GM23338 (cell line): ENCODE results near the gene AGAP1. TPM values are rescaled to one million over a fixed set of nuclear protein-coding genes. Genes with fewer than 3 reads are reported as not detected.
A peak's percentile ranks its signal among the peaks of the same experiment; 100 is the strongest.

Experiments
- ATAC-seq: fragments of 200-7000 bp; cut with Tn5 transposase; 3 replicates; pipeline ENCODE4 v1.9.1; 2020
- DNase-seq: peaks from one replicate; pipeline ENCODE4 v3.0.0-alpha.2; 2015; ENCODE audit warnings: low spot score
- H2AFZ ChIP-seq: fragments of 200-600 bp; sonication (generic); 2 replicates; pipeline ENCODE4 v1.8.0; 2016; ENCODE audit warnings: antibody characterized with exemption, mild to moderate bottlenecking, moderate library complexity
- H3F3A ChIP-seq: fragments of 200-600 bp; sonication (generic); replicated peaks from 2 replicates; pipeline ENCODE4 v1.8.0; 2017; ENCODE audit warnings: antibody characterized with exemption, mixed run types, low read depth
- H3K27ac ChIP-seq: fragments of 200-600 bp; sonication (generic); 2 replicates; pipeline ENCODE4 v1.6.1; 2016; ENCODE audit warnings: low read depth
- H3K27me3 ChIP-seq: fragments of 200-600 bp; sonication (generic); 2 replicates; pipeline ENCODE4 v1.8.0; 2016; ENCODE audit warnings: mild to moderate bottlenecking, mixed run types, moderate library complexity; ENCODE audit not compliant: insufficient read depth
- H3K36me3 ChIP-seq: fragments of 200-600 bp; sonication (generic); 2 replicates; pipeline ENCODE4 v1.8.0; 2016; ENCODE audit warnings: mild to moderate bottlenecking; ENCODE audit not compliant: insufficient read depth
- H3K4me1 ChIP-seq: fragments of 200-600 bp; sonication (generic); 2 replicates; pipeline ENCODE4 v1.8.0; 2016; ENCODE audit warnings: mild to moderate bottlenecking, moderate library complexity; ENCODE audit not compliant: insufficient read depth
- H3K4me2 ChIP-seq: fragments of 200-600 bp; sonication (generic); 2 replicates; pipeline ENCODE4 v1.7.1; 2017; ENCODE audit warnings: mixed run types
- H3K4me3 ChIP-seq: fragments of 200-600 bp; sonication (generic); 2 replicates; pipeline ENCODE4 v1.6.1; 2016; ENCODE audit warnings: mixed run types
- H3K79me2 ChIP-seq: fragments of 200-600 bp; sonication (generic); replicated peaks from 2 replicates; pipeline ENCODE4 v1.8.0; 2017; ENCODE audit warnings: mild to moderate bottlenecking; ENCODE audit not compliant: insufficient read depth
- H3K9me2 ChIP-seq: fragments of 200-600 bp; sonication (generic); 2 replicates; pipeline ENCODE4 v1.8.0; 2017; ENCODE audit not compliant: insufficient read depth
- H4K20me1 ChIP-seq: fragments of 200-600 bp; sonication (generic); replicated peaks from 2 replicates; pipeline ENCODE4 v1.8.0; 2017; ENCODE audit warnings: mild to moderate bottlenecking; ENCODE audit not compliant: insufficient read depth
- H3K27ac Mint-ChIP-seq: 2 replicates; pipeline ENCODE4 v1.8.0; 2020; ENCODE audit warnings: inconsistent platforms, mild to moderate bottlenecking, moderate library complexity, mixed read lengths
- H3K27me3 Mint-ChIP-seq: 3 replicates; pipeline ENCODE4 v1.8.0; 2022; ENCODE audit warnings: low read depth, mild to moderate bottlenecking, moderate library complexity, mixed read lengths, inconsistent platforms; ENCODE audit not compliant: insufficient read depth, poor library complexity
- H3K36me3 Mint-ChIP-seq: 3 replicates; pipeline ENCODE4 v1.8.0; 2021; ENCODE audit warnings: low read depth, mild to moderate bottlenecking, inconsistent platforms, moderate library complexity, mixed read lengths
- H3K4me1 Mint-ChIP-seq: 3 replicates; pipeline ENCODE4 v1.8.0; 2020; ENCODE audit warnings: mild to moderate bottlenecking, inconsistent platforms, mixed read lengths
- H3K4me3 Mint-ChIP-seq: 3 replicates; pipeline ENCODE4 v1.8.0; 2021; ENCODE audit warnings: moderate library complexity, mild to moderate bottlenecking, inconsistent platforms, mixed read lengths
- H3K9me3 Mint-ChIP-seq: 3 replicates; pipeline ENCODE4 v1.8.0; 2020; ENCODE audit warnings: moderate library complexity, mild to moderate bottlenecking, inconsistent platforms, mixed read lengths
- CREB1 ChIP-seq: fragments of 250-450 bp; sonication (Bioruptor Pico); IDR thresholded peaks from 2 replicates; pipeline ENCODE4 v1.5.0; 2020; ENCODE audit warnings: low read depth, mild to moderate bottlenecking, moderate library complexity
- CTCF ChIP-seq, 2 experiments: fragments of 200-600 bp in 1 of 2; sonication (generic) in 1 of 2; conservative IDR thresholded peaks; 2 replicates each; pipeline versions ENCODE4 v1.5.1 to v1.6.1; 2016 to 2017; ENCODE audit warnings: antibody characterized with exemption in 2 of 2, low read depth in 2 of 2, mild to moderate bottlenecking in 2 of 2, moderate library complexity in 1 of 2
- ETS1 ChIP-seq: IDR thresholded peaks from 2 replicates; pipeline ENCODE4 v1.6.1; 2016; ENCODE audit warnings: antibody characterized with exemption
- EZH2 ChIP-seq: fragments of 200-600 bp; sonication (generic); IDR thresholded peaks from one replicate; pipeline ENCODE4 v1.8.0; 2017; ENCODE audit warnings: antibody characterized with exemption, mild to moderate bottlenecking, low read depth; ENCODE audit not compliant: unreplicated experiment
- EZH2phosphoT487 ChIP-seq: fragments of 200-600 bp; sonication (generic); IDR thresholded peaks from one replicate; pipeline ENCODE4 v1.8.1; 2018; ENCODE audit warnings: antibody characterized with exemption; ENCODE audit not compliant: unreplicated experiment
- JUNB ChIP-seq: IDR thresholded peaks from one replicate; pipeline ENCODE4 v1.6.1; 2016; ENCODE audit warnings: antibody characterized with exemption; ENCODE audit not compliant: unreplicated experiment
- NANOG ChIP-seq: IDR thresholded peaks from 2 replicates; pipeline ENCODE4 v1.6.1; 2016; ENCODE audit warnings: antibody characterized with exemption, borderline replicate concordance
- STAT1 ChIP-seq: IDR thresholded peaks from one replicate; pipeline ENCODE4 v1.6.1; 2016; ENCODE audit warnings: antibody characterized with exemption; ENCODE audit not compliant: unreplicated experiment
- ZNF331 ChIP-seq: fragments of 250-450 bp; sonication (Bioruptor Pico); IDR thresholded peaks from 2 replicates; pipeline ENCODE4 v1.5.0; 2020; ENCODE audit warnings: low read depth, mild to moderate bottlenecking, moderate library complexity
- ZNF462 ChIP-seq: fragments of 250-450 bp; sonication (Bioruptor Pico); IDR thresholded peaks from 2 replicates; pipeline ENCODE4 v1.5.0; 2020; ENCODE audit warnings: mild to moderate bottlenecking, moderate library complexity
- polyA plus RNA-seq: library from polyadenylated mRNA; unstranded; fragments of >200 nt; fragmentation: Nextera tagmentation; extraction: Ambion mirVana; gene quantifications from 2 replicates; pipeline ENCODE4 v1.2.1, GENCODE V29; 2016
- total RNA-seq: library from RNA; depleted of rRNA; stranded (reverse); fragments of >200 nt; shearing (Covaris generic); gene quantifications from 2 replicates; pipeline ENCODE4 v1.2.3, GENCODE V29; 2014

Gene AGAP1
- total and polyA plus RNA-seq, 2 experiments from 2014 or later = 13.3 to 27.9 TPM

DNA sequence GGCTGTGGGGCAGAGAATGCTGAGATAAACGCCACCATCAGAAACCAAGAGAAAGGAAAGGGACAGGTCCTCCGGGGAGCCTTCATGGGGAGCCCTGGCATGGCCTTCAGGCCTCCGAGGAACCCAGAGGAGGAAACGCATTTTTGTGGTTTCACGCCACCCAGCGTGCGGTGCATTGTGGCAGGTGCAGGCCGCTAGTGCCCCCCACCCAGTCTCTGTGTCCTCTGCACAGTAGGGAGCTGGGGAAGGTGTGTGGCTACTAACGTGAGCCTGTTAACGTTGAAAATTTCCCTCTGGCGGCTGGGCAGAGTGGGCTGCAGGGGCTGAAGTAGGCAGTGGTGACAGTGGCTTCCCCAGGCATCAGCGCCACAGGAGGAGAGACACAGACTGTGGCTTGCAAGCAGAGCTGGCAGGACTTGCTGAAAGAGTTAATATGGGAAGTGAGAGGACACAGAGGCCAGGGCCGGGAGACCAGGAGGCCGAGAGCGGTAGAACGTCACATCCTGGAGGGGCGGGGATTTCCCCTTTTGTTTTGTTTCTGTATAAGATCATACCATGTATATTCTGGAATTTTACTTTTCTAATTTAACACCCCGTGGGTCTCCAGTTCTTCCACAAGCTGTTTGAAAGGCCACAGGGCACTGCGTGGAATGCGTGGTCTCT lies 507.5 kb downstream of the AGAP1 start:
- peaks cover 3% of the 10 kb centered on the region; the same call in 2 of the 3 replicates for H3K4me1 Mint-ChIP-seq
- Histone ChIP-seq H3K36me3 (no peaks in the 10 kb centered on the region), H3K27me3 (no peaks in the 10 kb centered on the region), H3K4me1 (peaks cover 2% of the 10 kb centered on the region; the same call in 1 of the 2 replicates), H3K9me2 (peaks cover 20% of the 10 kb centered on the region), H3F3A (no peaks in the 10 kb centered on the region), H4K20me1 (peaks cover 6% of the 10 kb centered on the region; the same call in 1 of the 2 replicates), H3K4me3 (no peak overlapping the region), H3K4me2 (no peak overlapping the region), H3K27ac (no peak overlapping the region), H3K79me2 (no peaks in the 10 kb centered on the region), H2AFZ (no peak overlapping the region)
- TF ChIP-seq NANOG (no peak), ZNF462 (CRISPR knock-in tag) (no peak), JUNB (no peak), CTCF (conservative IDR thresholded peaks at IDR 0.05; ENCODE audit: low read depth in 2 of 2) (no peak), EZH2phosphoT487 (no peak), ZNF331 (CRISPR knock-in tag) (no peak), ETS1 (no peak), CREB1 (no peak), EZH2 (no peak), STAT1 (no peak)
- 0 out of 2 replicates have a peak overlapping the region, but pooled peaks have one; percentile 20 for H3K27ac Mint-ChIP-seq
- no peaks in the 10 kb centered on the region for H3K9me3 Mint-ChIP-seq
- no peak for ATAC-seq
- DNase-seq = no peak
- peaks cover 12% of the 10 kb centered on the region for H3K36me3 Mint-ChIP-seq
- H3K27me3 Mint-ChIP-seq = peaks cover 2% of the 10 kb centered on the region
- no peak overlapping the region for H3K4me3 Mint-ChIP-seq
